PFSK-1 (cell line): Measurements from ENCODE around the gene DAAM2.

ENCODE experiments used
- FOXP2 ChIP-seq: optimal IDR thresholded peaks from 2 replicates; pipeline ENCODE3; 2011; ENCODE audit warnings: borderline replicate concordance, control low read depth, inconsistent platforms; ENCODE audit not compliant: insufficient read depth; ENCODE audit errors: extremely low read length, extremely low read depth
- POLR2AphosphoS5 ChIP-seq: IDR thresholded peaks from 2 replicates; pipeline ENCODE4 v1.6.1; 2012; ENCODE audit warnings: low read depth, mild to moderate bottlenecking, control low read depth, low read length, moderate library complexity
- SIN3A ChIP-seq: IDR thresholded peaks from 2 replicates; pipeline ENCODE4 v1.6.1; 2012; ENCODE audit warnings: mild to moderate bottlenecking, low read length, moderate library complexity, borderline replicate concordance; ENCODE audit not compliant: insufficient read depth
- TAF1 ChIP-seq: IDR thresholded peaks from 2 replicates; pipeline ENCODE4 v1.6.1; 2012; ENCODE audit warnings: low read length, control low read depth, borderline replicate concordance; ENCODE audit not compliant: insufficient read depth
- TF ChIP-seq, protein P1 (sequence below), 2 experiments: IDR thresholded peaks; 2 replicates each; pipeline versions ENCODE4 v1.6.1 to v1.8.0; 2011 to 2012; ENCODE audit warnings: low read depth in 2 of 2, low read length in 2 of 2, control low read depth in 1 of 2, inconsistent platforms in 1 of 2, mild to moderate bottlenecking in 1 of 2, moderate library complexity in 1 of 2; ENCODE audit not compliant: insufficient read depth in 1 of 2

The DAAM2 gene

DNA sequence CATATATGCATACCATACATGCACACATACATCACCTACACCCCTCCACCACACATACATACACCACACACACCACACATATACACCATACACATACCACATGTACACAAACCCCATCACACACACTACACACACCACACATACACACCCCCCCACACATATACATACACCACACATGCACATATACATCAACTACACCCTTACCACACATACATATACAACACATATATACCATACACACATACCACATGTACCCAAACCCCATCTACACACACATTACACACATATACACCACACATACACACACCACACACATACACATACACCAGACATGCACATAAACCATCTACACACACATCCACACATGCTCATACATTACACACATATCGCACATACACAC lies 52.7 kb downstream of the DAAM2 start:
- TF ChIP-seq, protein P1, sequence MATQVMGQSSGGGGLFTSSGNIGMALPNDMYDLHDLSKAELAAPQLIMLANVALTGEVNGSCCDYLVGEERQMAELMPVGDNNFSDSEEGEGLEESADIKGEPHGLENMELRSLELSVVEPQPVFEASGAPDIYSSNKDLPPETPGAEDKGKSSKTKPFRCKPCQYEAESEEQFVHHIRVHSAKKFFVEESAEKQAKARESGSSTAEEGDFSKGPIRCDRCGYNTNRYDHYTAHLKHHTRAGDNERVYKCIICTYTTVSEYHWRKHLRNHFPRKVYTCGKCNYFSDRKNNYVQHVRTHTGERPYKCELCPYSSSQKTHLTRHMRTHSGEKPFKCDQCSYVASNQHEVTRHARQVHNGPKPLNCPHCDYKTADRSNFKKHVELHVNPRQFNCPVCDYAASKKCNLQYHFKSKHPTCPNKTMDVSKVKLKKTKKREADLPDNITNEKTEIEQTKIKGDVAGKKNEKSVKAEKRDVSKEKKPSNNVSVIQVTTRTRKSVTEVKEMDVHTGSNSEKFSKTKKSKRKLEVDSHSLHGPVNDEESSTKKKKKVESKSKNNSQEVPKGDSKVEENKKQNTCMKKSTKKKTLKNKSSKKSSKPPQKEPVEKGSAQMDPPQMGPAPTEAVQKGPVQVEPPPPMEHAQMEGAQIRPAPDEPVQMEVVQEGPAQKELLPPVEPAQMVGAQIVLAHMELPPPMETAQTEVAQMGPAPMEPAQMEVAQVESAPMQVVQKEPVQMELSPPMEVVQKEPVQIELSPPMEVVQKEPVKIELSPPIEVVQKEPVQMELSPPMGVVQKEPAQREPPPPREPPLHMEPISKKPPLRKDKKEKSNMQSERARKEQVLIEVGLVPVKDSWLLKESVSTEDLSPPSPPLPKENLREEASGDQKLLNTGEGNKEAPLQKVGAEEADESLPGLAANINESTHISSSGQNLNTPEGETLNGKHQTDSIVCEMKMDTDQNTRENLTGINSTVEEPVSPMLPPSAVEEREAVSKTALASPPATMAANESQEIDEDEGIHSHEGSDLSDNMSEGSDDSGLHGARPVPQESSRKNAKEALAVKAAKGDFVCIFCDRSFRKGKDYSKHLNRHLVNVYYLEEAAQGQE (IDR thresholded peaks at IDR 0.05; ENCODE audit: insufficient read depth in 1 of 2, low read depth in 2 of 2, low read length in 2 of 2), result no peak
- TF ChIP-seq POLR2AphosphoS5, result no peak
- no peak for TF ChIP-seq FOXP2
- no peak for TF ChIP-seq TAF1
- no peak for TF ChIP-seq SIN3A

DNA sequence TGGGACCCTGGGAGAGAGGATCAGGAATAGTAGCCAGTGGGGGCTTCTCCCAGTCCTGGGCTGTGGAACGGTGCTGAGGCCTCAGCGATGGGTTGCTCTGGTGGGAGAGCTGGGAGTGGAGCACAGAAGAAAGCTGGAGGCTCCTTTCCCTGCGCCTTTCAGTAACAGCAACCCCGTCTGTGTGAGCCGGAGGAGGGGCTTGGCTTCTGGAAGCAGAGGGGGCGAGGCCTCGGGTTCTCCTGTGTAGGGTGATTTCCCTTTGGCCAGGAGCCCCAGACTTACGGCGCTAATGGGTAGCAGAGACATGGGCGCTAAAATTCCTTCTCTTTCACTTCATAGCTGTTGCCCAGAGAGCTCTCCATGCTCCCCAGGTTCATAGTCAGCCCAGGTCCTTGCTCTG lies 55.0 kb downstream of the DAAM2 start:
- TF ChIP-seq FOXP2 (no peak), SIN3A (no peak), POLR2AphosphoS5 (no peak), TAF1 (no peak)
- TF ChIP-seq, protein P1 (IDR thresholded peaks at IDR 0.05; ENCODE audit: insufficient read depth in 1 of 2, low read depth in 2 of 2, low read length in 2 of 2), result no peak

DNA sequence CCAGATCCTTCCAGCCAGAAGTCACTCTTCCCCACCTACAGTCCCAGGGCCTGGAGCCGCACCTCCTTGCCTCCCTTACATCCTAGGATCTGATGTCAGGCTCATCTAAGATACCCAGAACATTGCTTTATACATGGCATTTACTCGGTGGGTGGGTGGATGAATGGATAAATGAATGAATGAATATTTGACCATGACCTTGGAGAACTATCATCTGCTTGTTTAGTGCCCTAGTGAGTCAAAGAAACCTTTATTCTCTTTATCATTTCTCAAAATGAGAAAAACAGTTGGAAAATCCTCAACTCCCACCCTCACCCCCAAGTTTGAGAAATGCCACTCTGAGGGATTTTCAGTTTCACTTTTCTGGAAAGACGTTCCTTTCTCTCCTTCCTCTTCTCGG lies 56.0 kb downstream of the DAAM2 start:
- TF ChIP-seq SIN3A (no peak), FOXP2 (no peak), TAF1 (no peak), POLR2AphosphoS5 (no peak)
- TF ChIP-seq, protein P1 (IDR thresholded peaks at IDR 0.05; ENCODE audit: insufficient read depth in 1 of 2, low read depth in 2 of 2, low read length in 2 of 2), result no peak

- TF ChIP-seq POLR2AphosphoS5 (no peak), TAF1 (no peak), FOXP2 (no peak), SIN3A (no peak)
- TF ChIP-seq, protein P1 (IDR thresholded peaks at IDR 0.05; ENCODE audit: insufficient read depth in 1 of 2, low read depth in 2 of 2, low read length in 2 of 2), result no peak
Observed at GRCh38 chr6:39849228-39849627, 57.1 kb downstream of the DAAM2 start.

GRCh38 chr6:39849764-39850163 lies 57.6 kb downstream of the DAAM2 start:
- TF ChIP-seq SIN3A, result no peak
- no peak for TF ChIP-seq TAF1
- TF ChIP-seq, protein P1 (IDR thresholded peaks at IDR 0.05; ENCODE audit: insufficient read depth in 1 of 2, low read depth in 2 of 2, low read length in 2 of 2), result no peak
- no peak for TF ChIP-seq FOXP2
- no peak for TF ChIP-seq POLR2AphosphoS5
